T-cell (primary cell): ENCODE results near the gene ATP2A1. TPM values are rescaled to one million over a fixed set of nuclear protein-coding genes. Genes with fewer than 3 reads are reported as not detected.
A peak's percentile ranks its signal among the peaks of the same experiment; 100 is the strongest.

Experiments used
- ATAC-seq, 4 experiments: fragments of 200-7000 bp in 3 of 4; fragments of 150-1000 bp in 1 of 4; cut with Tn5 transposase; replicated peaks in 1 of 4; 1 replicate in 3 of 4; 2 replicates in 1 of 4; pipeline ENCODE4 v1.10.0; 2021; ENCODE audit warnings: moderate library complexity in 3 of 4, mild to moderate bottlenecking in 2 of 4, moderate number of reproducible peaks in 1 of 4
- CTCF ChIA-PET, 2 donors: fragments of 300-600 bp; sonication (Branson Sonifier 250); formaldehyde crosslinking; loops; one replicate each; lab custom pipeline; 2022; ENCODE audit warnings: antibody characterized with exemption in 2 of 2; lab: Charles Lee
- POLR2A ChIA-PET, 2 donors: fragments of 300-600 bp; sonication (Branson Sonifier 250); formaldehyde crosslinking; loops; one replicate each; lab custom pipeline; 2022; ENCODE audit warnings: antibody characterized with exemption in 2 of 2; lab: Charles Lee
- DNase-seq, 35 experiments: peaks; one replicate each; pipeline versions ENCODE4 v3.0.0 to v3.0.0-alpha.2; 2013 to 2023
- H3K27ac ChIP-seq: one replicate; pipeline ENCODE4 v1.5.1; 2013; ENCODE audit warnings: low read length
- H3K27me3 ChIP-seq, 2 experiments: replicated peaks in 1 of 2; 1 replicate in 1 of 2; 2 replicates in 1 of 2; pipeline versions ENCODE4 v1.6.1 to v1.7.0; 2013; ENCODE audit warnings: low read length in 1 of 2, mixed read lengths in 1 of 2; ENCODE audit not compliant: control insufficient read depth in 2 of 2, insufficient read depth in 2 of 2; ENCODE audit errors: extremely low read depth in 1 of 2
- H3K36me3 ChIP-seq, 2 donors: 1 replicate in 1 of 2; 2 replicates in 1 of 2; pipeline versions ENCODE4 v1.6.1 to v1.7.0; 2013; ENCODE audit warnings: low read length in 1 of 2; ENCODE audit not compliant: control insufficient read depth in 2 of 2, insufficient read depth in 1 of 2; ENCODE audit errors: extremely low read depth in 1 of 2
- H3K4me1 ChIP-seq, 2 experiments: 1 replicate in 1 of 2; 2 replicates in 1 of 2; pipeline versions ENCODE4 v1.6.1 to v1.7.0; 2013; ENCODE audit warnings: low read length in 2 of 2, mixed read lengths in 1 of 2; ENCODE audit not compliant: insufficient read depth in 2 of 2, control insufficient read depth in 1 of 2; ENCODE audit errors: extremely low read depth in 1 of 2
- H3K4me3 ChIP-seq, 2 donors: 1 replicate in 1 of 2; 2 replicates in 1 of 2; pipeline versions ENCODE4 v1.5.1 to v1.7.0; 2013; ENCODE audit warnings: mild to moderate bottlenecking in 2 of 2, low read length in 1 of 2, moderate library complexity in 1 of 2; ENCODE audit not compliant: control insufficient read depth in 1 of 2; ENCODE audit errors: extremely low read depth in 1 of 2
- H3K9me3 ChIP-seq: 2 replicates; pipeline ENCODE4 v1.7.0; 2013
- H3K27ac Mint-ChIP-seq, 2 donors: one replicate each; pipeline ENCODE4 v1.8.0; 2020 to 2021; ENCODE audit warnings: mild to moderate bottlenecking in 2 of 2, mixed read lengths in 2 of 2
- H3K27me3 Mint-ChIP-seq, 2 donors: one replicate each; pipeline ENCODE4 v1.8.0; 2021 to 2022; ENCODE audit warnings: mixed read lengths in 2 of 2
- H3K36me3 Mint-ChIP-seq: one replicate; pipeline ENCODE4 v1.8.0; 2021; ENCODE audit warnings: mixed read lengths
- H3K4me1 Mint-ChIP-seq, 3 donors: one replicate each; pipeline ENCODE4 v1.8.0; 2020 to 2022; ENCODE audit warnings: mixed read lengths in 3 of 3, mild to moderate bottlenecking in 1 of 3
- H3K4me3 Mint-ChIP-seq, 3 donors: one replicate each; pipeline ENCODE4 v1.8.0; 2020 to 2022; ENCODE audit warnings: mild to moderate bottlenecking in 3 of 3, mixed read lengths in 3 of 3, moderate library complexity in 3 of 3
- H3K9me3 Mint-ChIP-seq, 3 donors: one replicate each; pipeline ENCODE4 v1.8.0; 2020 to 2022; ENCODE audit warnings: mixed read lengths in 3 of 3
- WGBS: methylation state at CpG from one replicate; pipeline ENCODE4 v1.1.5; 2013; ENCODE audit warnings: missing lambda C conversion rate; ENCODE audit not compliant: insufficient coverage; 5-methylcytosine and 5-hydroxymethylcytosine counted together
- total RNA-seq, 35 experiments: library from RNA in 6 of 35; stranded (reverse) in 6 of 35; fragments of 120-200 nt in 1 of 35; gene quantifications; one replicate each; pipeline versions ENCODE4 v1.2.1 to v1.2.4 and lab custom pipeline; 2013 to 2026

ATP2A1 gene
- total RNA-seq, 5 donors from 2014 or later (not counting 1 experiment from before 2014, with no cell fraction given): 0.82 to 1.6 (median 0.95) TPM

- Mint-ChIP-seq H3K27ac (no peak overlapping the region), H3K36me3 (no peaks in the 10 kb centered on the region), H3K27me3 (no peaks in the 10 kb centered on the region), H3K4me1 (peaks cover 0 to 3% (median 0%) of the 10 kb centered on the region in 3 donors), H3K9me3 (no peaks in the 10 kb centered on the region), H3K4me3 (no peak overlapping the region)
- ChIA-PET CTCF (no interaction called here), POLR2A (interaction anchor here in 1 of 2 donors (0.7 kb wide), 1 partner anchor 8 kb away, joined by 9 read pairs; no protein-coding TSS in a partner anchor)
- DNase-seq (no peak), ATAC-seq (no peak)
- Histone ChIP-seq H3K27me3 (no peaks in the 10 kb centered on the region), H3K36me3 (no peaks in the 10 kb centered on the region), H3K9me3 (no peaks in the 10 kb centered on the region), H3K27ac (no peak overlapping the region), H3K4me3 (no peak overlapping the region), H3K4me1 (peaks cover 0 to 6% of the 10 kb centered on the region in 2 experiments)
- 94% methylated on average over 2 of the region's 4 CpGs for WGBS
Measured at GRCh38 chr16:28898942-28899341, 20.7 kb downstream of the ATP2A1 start.

- H3K4me3 ChIP-seq: no peak overlapping the region
- no peaks in the 10 kb centered on the region for H3K9me3 ChIP-seq
- peaks cover 0 to 6% of the 10 kb centered on the region in 2 experiments for H3K4me1 ChIP-seq
- WGBS: 66% methylated on average over 5 of the region's 11 CpGs
- Mint-ChIP-seq H3K27ac (no peak overlapping the region), H3K4me1 (peaks cover 0 to 3% (median 0%) of the 10 kb centered on the region in 3 donors), H3K36me3 (no peaks in the 10 kb centered on the region), H3K9me3 (no peaks in the 10 kb centered on the region), H3K4me3 (no peak overlapping the region), H3K27me3 (no peaks in the 10 kb centered on the region)
- H3K27me3 ChIP-seq: no peaks in the 10 kb centered on the region
- ATAC-seq: no peak
- no peak for DNase-seq
- ChIA-PET POLR2A (no interaction called here), CTCF (interaction anchor here in 1 of 2 donors (0.7 kb wide), 1 partner anchor 38 kb away, joined by 3 read pairs; no protein-coding TSS in a partner anchor)
- H3K36me3 ChIP-seq: peaks cover 2 to 6% of the 10 kb centered on the region in 2 donors
- H3K27ac ChIP-seq: no peak overlapping the region
Measured at GRCh38 chr16:28899882-28900590, 21.7 kb downstream of the ATP2A1 start.

- peaks cover 0 to 6% of the 10 kb centered on the region in 2 experiments for H3K4me1 ChIP-seq
- H3K36me3 ChIP-seq: peaks cover 5 to 7% of the 10 kb centered on the region in 2 donors
- ChIA-PET POLR2A (no interaction called here), CTCF (no interaction called here)
- Mint-ChIP-seq H3K36me3 (no peaks in the 10 kb centered on the region), H3K4me1 (peaks cover 0 to 3% (median 0%) of the 10 kb centered on the region in 3 donors), H3K4me3 (no peak overlapping the region), H3K9me3 (no peaks in the 10 kb centered on the region), H3K27ac (no peak overlapping the region), H3K27me3 (no peaks in the 10 kb centered on the region)
- DNase-seq (no peak), ATAC-seq (no peak)
- 96% methylated on average over 25 of the region's 25 CpGs for WGBS
- H3K4me3 ChIP-seq: no peak overlapping the region
- no peak overlapping the region for H3K27ac ChIP-seq
- H3K27me3 ChIP-seq: no peaks in the 10 kb centered on the region
- H3K9me3 ChIP-seq: no peaks in the 10 kb centered on the region
Measured at GRCh38 chr16:28900601-28901000, 22.3 kb downstream of the ATP2A1 start.

GRCh38 chr16:28901862-28902261, 23.6 kb downstream of the ATP2A1 start:
- Histone ChIP-seq H3K27ac (no peak overlapping the region), H3K4me3 (no peak overlapping the region), H3K27me3 (no peaks in the 10 kb centered on the region), H3K4me1 (peaks cover 0 to 6% of the 10 kb centered on the region in 2 experiments), H3K36me3 (peaks cover 5 to 7% of the 10 kb centered on the region in 2 donors), H3K9me3 (no peaks in the 10 kb centered on the region)
- peaks cover 0 to 3% (median 0%) of the 10 kb centered on the region in 3 donors for H3K4me1 Mint-ChIP-seq
- no peak for ATAC-seq
- CTCF ChIA-PET: no interaction called here
- H3K9me3 Mint-ChIP-seq: no peaks in the 10 kb centered on the region
- no peaks in the 10 kb centered on the region for H3K36me3 Mint-ChIP-seq
- DNase-seq: no peak
- WGBS: no CpG with 5 or more reads among the region's 15 CpGs
- no peak overlapping the region for H3K4me3 Mint-ChIP-seq
- H3K27me3 Mint-ChIP-seq: no peaks in the 10 kb centered on the region
- POLR2A ChIA-PET: interaction anchor here in 1 of 2 donors (0.7 kb wide), 1 partner anchor 22 kb away, joined by 3 read pairs; no protein-coding TSS in a partner anchor
- no peak overlapping the region for H3K27ac Mint-ChIP-seq

GRCh38 chr16:28902909-28903308, 24.6 kb downstream of the ATP2A1 start:
- H3K4me3 ChIP-seq: no peak overlapping the region
- peaks cover 0 to 3% (median 0%) of the 10 kb centered on the region in 3 donors for H3K4me1 Mint-ChIP-seq
- no peaks in the 10 kb centered on the region for H3K27me3 ChIP-seq
- no peak overlapping the region for H3K27ac ChIP-seq
- ChIA-PET CTCF (no interaction called here), POLR2A (no interaction called here)
- no peak for DNase-seq
- 44% methylated on average over 4 of the region's 11 CpGs for WGBS
- H3K9me3 ChIP-seq: no peaks in the 10 kb centered on the region
- H3K4me1 ChIP-seq: peaks cover 0 to 6% of the 10 kb centered on the region in 2 experiments
- peaks cover 5 to 8% of the 10 kb centered on the region in 2 donors for H3K36me3 ChIP-seq
- H3K27me3 Mint-ChIP-seq: no peaks in the 10 kb centered on the region
- H3K4me3 Mint-ChIP-seq: no peak overlapping the region
- ATAC-seq: peak in 3 of 4 experiments; percentile 12 to 32 (median 22)
- H3K36me3 Mint-ChIP-seq: no peaks in the 10 kb centered on the region
- H3K27ac Mint-ChIP-seq: no peak overlapping the region
- H3K9me3 Mint-ChIP-seq: no peaks in the 10 kb centered on the region

GRCh38 chr16:28903344-28904042, 25.2 kb downstream of the ATP2A1 start:
- Mint-ChIP-seq H3K27ac (no peak overlapping the region), H3K4me1 (peaks cover 0 to 3% (median 0%) of the 10 kb centered on the region in 3 donors)

More at GRCh38 chr16:28903344-28904042, 25.2 kb downstream of the ATP2A1 start:
- H3K4me3 ChIP-seq: no peak overlapping the region
- DNase-seq: no peak
- Mint-ChIP-seq H3K9me3 (no peaks in the 10 kb centered on the region), H3K27me3 (no peaks in the 10 kb centered on the region), H3K36me3 (no peaks in the 10 kb centered on the region), H3K4me3 (no peak overlapping the region)
- H3K27me3 ChIP-seq: no peaks in the 10 kb centered on the region
- H3K27ac ChIP-seq: no peak overlapping the region
- ATAC-seq: peak in 1 of 4 experiments; percentile 19
- CTCF ChIA-PET: no interaction called here
- H3K36me3 ChIP-seq: peaks cover 11 to 13% of the 10 kb centered on the region in 2 donors
- 88% methylated on average over 19 of the region's 29 CpGs for WGBS
- H3K9me3 ChIP-seq: no peaks in the 10 kb centered on the region
- POLR2A ChIA-PET: no interaction called here
- peaks cover 0 to 6% of the 10 kb centered on the region in 2 experiments for H3K4me1 ChIP-seq
